ENCODE measurements around the gene C3orf18.

GRCh38 chr3:50571486-50571885 is 3.9 kb upstream of the C3orf18 start:
- TF ChIP-seq CTCF (IDR thresholded peaks at IDR 0.05) (no peak), EP300 (IDR thresholded peaks at IDR 0.05; ENCODE audit: borderline replicate concordance in 1 of 2, low read depth in 1 of 2, low read length in 1 of 2) (no peak), USF2 (IDR thresholded peaks at IDR 0.05; ENCODE audit: borderline replicate concordance, low read depth, low read length) (no peak), MAX (IDR thresholded peaks at IDR 0.05; ENCODE audit: low read depth) (no peak), USF1 (IDR thresholded peaks at IDR 0.05; ENCODE audit: borderline replicate concordance, low read depth) (no peak), SMC3 (IDR thresholded peaks at IDR 0.05; ENCODE audit: low read depth, low read length) (no peak), FOXM1 (IDR thresholded peaks at IDR 0.05; ENCODE audit: low read depth) (no peak)
